ENCODE measurements around the gene SPA17. TPM values are rescaled to one million over a fixed set of nuclear protein-coding genes. Genes with fewer than 3 reads are reported as not detected.

SPA17 gene
- total RNA-seq, 1 donor from 2014 or later, result 2.1 TPM

DNA sequence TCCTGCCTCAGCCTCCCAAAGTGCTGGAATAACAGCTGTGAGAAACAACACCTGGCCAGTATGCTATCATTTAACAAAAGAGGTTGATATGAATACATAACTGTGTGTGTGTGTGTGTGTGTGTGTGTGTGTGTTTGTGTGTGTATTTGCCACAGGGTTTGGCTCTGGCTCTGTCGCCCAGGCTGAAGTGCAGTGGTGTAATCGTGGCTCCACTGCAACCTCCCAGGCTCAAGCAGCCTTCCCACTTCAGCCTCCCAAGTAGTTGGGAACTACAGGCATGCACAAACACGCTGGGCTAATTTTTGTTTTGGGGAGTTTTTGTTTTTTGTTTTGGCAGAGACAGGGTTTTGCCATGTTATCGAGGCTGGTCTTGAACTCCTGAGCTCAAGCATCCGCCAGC is 4.7 kb downstream of the SPA17 start:
- H3K9me3 ChIP-seq (ENCODE audit: control insufficient read depth in 3 of 3, low read length in 3 of 3), result no peaks in the 10 kb centered on the region

DNA sequence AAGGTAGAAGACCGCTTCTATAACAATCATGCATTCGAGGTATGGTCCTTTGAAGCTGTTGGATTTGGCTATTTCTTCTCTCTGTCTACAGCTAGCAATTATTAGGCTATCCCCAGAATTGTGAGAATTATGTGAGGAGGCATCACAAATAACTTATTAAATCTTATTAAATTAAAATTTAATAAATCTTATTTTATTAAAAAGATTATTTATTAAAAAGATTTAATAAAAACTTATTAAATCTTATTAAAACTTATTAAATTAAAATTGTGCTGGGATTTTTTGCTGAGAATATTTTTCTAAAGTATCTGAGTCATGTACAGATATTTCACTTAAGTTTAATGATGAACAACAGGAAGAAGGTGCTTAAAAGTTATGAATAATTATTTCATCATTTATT is 7.7 kb downstream of the SPA17 start:
- no peak overlapping the region for H3K9ac ChIP-seq (ENCODE audit: low read depth in 1 of 3, low read length in 3 of 3)
- no peak overlapping the region for H3K27ac ChIP-seq (ENCODE audit: low read depth, low read length)
- no peaks in the 10 kb centered on the region for H3K4me1 ChIP-seq (ENCODE audit: control insufficient read depth in 3 of 3, insufficient read depth in 3 of 3, low read length in 3 of 3)
- no peaks in the 10 kb centered on the region for H3K27me3 ChIP-seq (ENCODE audit: control insufficient read depth in 3 of 3, insufficient read depth in 3 of 3, low read length in 3 of 3)
- no peaks in the 10 kb centered on the region for H3K9me3 ChIP-seq (ENCODE audit: control insufficient read depth in 3 of 3, low read length in 3 of 3)
- no peaks in the 10 kb centered on the region for H3K36me3 ChIP-seq (ENCODE audit: control insufficient read depth in 3 of 3, insufficient read depth in 3 of 3, low read length in 3 of 3)
- H3K4me3 ChIP-seq (ENCODE audit: low read length in 3 of 3), result no peak overlapping the region

More for the DNA sequence above, 4.7 kb downstream of the SPA17 start:
- H3K27me3 ChIP-seq (ENCODE audit: control insufficient read depth in 3 of 3, insufficient read depth in 3 of 3, low read length in 3 of 3), result no peaks in the 10 kb centered on the region
- H3K9ac ChIP-seq (ENCODE audit: low read depth in 1 of 3, low read length in 3 of 3), result no peak overlapping the region
- peaks cover 5 to 7% (median 5%) of the 10 kb centered on the region in 3 donors for H3K4me1 ChIP-seq (ENCODE audit: control insufficient read depth in 3 of 3, insufficient read depth in 3 of 3, low read length in 3 of 3)
- H3K27ac ChIP-seq (ENCODE audit: low read depth, low read length), result no peak overlapping the region
- no peaks in the 10 kb centered on the region for H3K36me3 ChIP-seq (ENCODE audit: control insufficient read depth in 3 of 3, insufficient read depth in 3 of 3, low read length in 3 of 3)
- H3K4me3 ChIP-seq (ENCODE audit: low read length in 3 of 3), result no peak overlapping the region

DNA sequence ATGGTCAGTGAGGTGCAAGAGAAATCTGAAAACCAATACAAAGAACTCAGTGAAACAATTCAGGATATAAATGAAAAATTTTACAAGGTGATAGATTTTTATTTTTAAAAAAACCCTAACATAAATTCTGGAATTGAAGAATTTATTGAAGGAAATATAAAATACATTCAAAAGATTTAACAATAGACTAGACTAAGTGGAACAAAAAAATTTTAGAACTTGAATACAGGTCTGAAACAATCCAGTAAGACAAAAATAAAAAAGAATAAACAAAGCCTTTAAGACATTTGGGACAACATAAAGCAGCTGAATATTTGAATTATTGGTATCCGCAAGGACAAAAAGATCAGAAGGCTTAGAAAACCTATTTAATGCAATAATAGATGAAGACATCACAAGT is 8.7 kb downstream of the SPA17 start:
- no peak overlapping the region for H3K9ac ChIP-seq (ENCODE audit: low read depth in 1 of 3, low read length in 3 of 3)
- H3K9me3 ChIP-seq (ENCODE audit: control insufficient read depth in 3 of 3, low read length in 3 of 3), result no peaks in the 10 kb centered on the region
- H3K27me3 ChIP-seq (ENCODE audit: control insufficient read depth in 3 of 3, insufficient read depth in 3 of 3, low read length in 3 of 3), result no peaks in the 10 kb centered on the region
- no peak overlapping the region for H3K4me3 ChIP-seq (ENCODE audit: low read length in 3 of 3)
- H3K27ac ChIP-seq (ENCODE audit: low read depth, low read length), result no peak overlapping the region
- H3K36me3 ChIP-seq (ENCODE audit: control insufficient read depth in 3 of 3, insufficient read depth in 3 of 3, low read length in 3 of 3), result no peaks in the 10 kb centered on the region
- H3K4me1 ChIP-seq (ENCODE audit: control insufficient read depth in 3 of 3, insufficient read depth in 3 of 3, low read length in 3 of 3), result no peaks in the 10 kb centered on the region

DNA sequence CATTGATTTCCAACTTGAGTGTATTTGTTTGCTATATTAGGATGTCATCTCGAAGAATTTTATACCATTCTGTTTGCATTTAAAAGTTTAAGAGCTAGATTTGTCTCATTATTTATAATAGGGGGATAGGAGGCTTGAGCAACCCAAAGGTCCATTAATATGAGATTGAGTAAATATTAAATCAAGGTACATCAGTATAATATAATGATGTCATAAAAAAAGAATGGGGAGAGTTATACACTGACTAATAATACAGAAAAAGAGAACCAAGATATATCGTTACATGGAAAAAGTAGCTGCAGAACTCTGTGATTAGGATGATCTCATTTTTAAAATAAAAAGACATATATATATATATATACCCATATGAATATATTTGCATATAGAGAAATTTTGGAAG is 19.4 kb downstream of the SPA17 start:
- no peak overlapping the region for H3K9ac ChIP-seq (ENCODE audit: low read depth in 1 of 3, low read length in 3 of 3)
- H3K36me3 ChIP-seq (ENCODE audit: control insufficient read depth in 3 of 3, insufficient read depth in 3 of 3, low read length in 3 of 3), result no peaks in the 10 kb centered on the region
- H3K4me3 ChIP-seq (ENCODE audit: low read length in 3 of 3), result no peak overlapping the region
- no peaks in the 10 kb centered on the region for H3K27me3 ChIP-seq (ENCODE audit: control insufficient read depth in 3 of 3, insufficient read depth in 3 of 3, low read length in 3 of 3)
- H3K27ac ChIP-seq (ENCODE audit: low read depth, low read length), result no peak overlapping the region
- H3K9me3 ChIP-seq (ENCODE audit: control insufficient read depth in 3 of 3, low read length in 3 of 3), result no peaks in the 10 kb centered on the region
- H3K4me1 ChIP-seq (ENCODE audit: control insufficient read depth in 3 of 3, insufficient read depth in 3 of 3, low read length in 3 of 3), result no peaks in the 10 kb centered on the region

DNA sequence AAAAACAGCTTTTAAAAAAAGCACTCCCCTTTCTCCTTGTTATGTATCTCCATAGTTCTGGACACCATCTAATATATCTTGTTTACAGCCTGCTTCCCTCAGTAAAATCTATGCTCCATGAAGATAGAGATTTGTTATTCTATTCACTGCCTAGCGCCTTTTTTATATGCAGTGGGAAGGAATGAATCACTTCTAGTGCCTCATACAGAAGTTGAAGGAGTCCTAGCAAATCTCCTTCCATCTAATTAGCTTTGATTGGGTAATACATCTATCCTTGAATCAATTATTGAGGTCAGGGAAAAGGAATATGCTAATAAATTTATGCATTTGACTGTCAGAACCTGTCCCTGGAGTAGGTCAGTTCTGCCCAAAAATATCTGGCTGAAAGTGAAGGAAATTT is 25.8 kb downstream of the SPA17 start:
- Histone ChIP-seq H3K4me3 (ENCODE audit: low read length in 3 of 3) (no peak overlapping the region), H3K9me3 (ENCODE audit: control insufficient read depth in 3 of 3, low read length in 3 of 3) (peaks cover 0 to 2% (median 0%) of the 10 kb centered on the region in 3 donors), H3K4me1 (ENCODE audit: control insufficient read depth in 3 of 3, insufficient read depth in 3 of 3, low read length in 3 of 3) (no peaks in the 10 kb centered on the region), H3K9ac (ENCODE audit: low read depth in 1 of 3, low read length in 3 of 3) (no peak overlapping the region), H3K27ac (ENCODE audit: low read depth, low read length) (no peak overlapping the region), H3K36me3 (ENCODE audit: control insufficient read depth in 3 of 3, insufficient read depth in 3 of 3, low read length in 3 of 3) (no peaks in the 10 kb centered on the region), H3K27me3 (ENCODE audit: control insufficient read depth in 3 of 3, insufficient read depth in 3 of 3, low read length in 3 of 3) (peaks cover 3 to 4% (median 3%) of the 10 kb centered on the region in 3 donors)

DNA sequence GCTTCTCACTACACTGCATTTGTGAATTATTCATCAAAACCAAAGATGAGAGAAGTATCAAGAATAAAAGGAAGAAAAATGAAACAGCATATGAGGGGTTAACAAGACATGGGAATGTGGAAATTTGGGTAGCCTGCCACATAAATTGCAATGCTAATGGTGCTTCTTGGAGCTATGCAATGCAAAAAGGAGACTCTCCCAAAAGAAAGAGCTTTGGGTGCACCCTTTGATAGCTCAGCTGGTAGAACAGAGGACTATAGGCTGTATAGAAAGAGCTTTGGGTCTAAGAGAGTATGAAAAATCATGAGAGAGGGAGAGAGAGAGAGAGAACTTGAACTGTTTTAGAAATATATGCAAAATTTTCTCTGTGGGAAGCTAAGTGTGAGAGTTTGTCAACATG is 26.3 kb downstream of the SPA17 start:
- peaks cover 0 to 2% (median 0%) of the 10 kb centered on the region in 3 donors for H3K9me3 ChIP-seq (ENCODE audit: control insufficient read depth in 3 of 3, low read length in 3 of 3)
- H3K27ac ChIP-seq (ENCODE audit: low read depth, low read length), result no peak overlapping the region
- no peaks in the 10 kb centered on the region for H3K4me1 ChIP-seq (ENCODE audit: control insufficient read depth in 3 of 3, insufficient read depth in 3 of 3, low read length in 3 of 3)
- H3K4me3 ChIP-seq (ENCODE audit: low read length in 3 of 3), result no peak overlapping the region
- no peak overlapping the region for H3K9ac ChIP-seq (ENCODE audit: low read depth in 1 of 3, low read length in 3 of 3)
- peaks cover 3 to 4% (median 3%) of the 10 kb centered on the region in 3 donors for H3K27me3 ChIP-seq (ENCODE audit: control insufficient read depth in 3 of 3, insufficient read depth in 3 of 3, low read length in 3 of 3)
- no peaks in the 10 kb centered on the region for H3K36me3 ChIP-seq (ENCODE audit: control insufficient read depth in 3 of 3, insufficient read depth in 3 of 3, low read length in 3 of 3)

DNA sequence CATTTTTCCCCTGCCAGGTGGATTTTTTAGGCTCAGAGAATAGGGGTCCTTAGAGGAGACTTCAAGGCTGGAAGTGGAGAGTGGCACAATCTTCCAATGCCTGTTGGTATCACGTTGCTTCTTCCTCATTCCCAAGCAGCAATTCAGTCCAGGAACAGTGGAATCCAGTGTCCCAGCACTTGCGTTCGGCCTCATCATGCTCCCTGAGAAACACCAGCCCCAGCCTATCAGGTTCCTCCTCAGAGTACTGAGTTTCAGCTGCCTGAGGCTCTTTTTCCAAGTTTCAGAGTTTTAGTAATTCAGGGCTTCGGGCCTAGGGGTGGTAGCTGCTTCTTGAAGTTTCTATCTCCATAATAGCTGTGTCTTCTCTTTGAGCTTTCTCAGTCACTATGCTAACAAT is 34.1 kb downstream of the SPA17 start:
- Histone ChIP-seq H3K27ac (ENCODE audit: low read depth, low read length) (no peak overlapping the region), H3K4me3 (ENCODE audit: low read length in 3 of 3) (no peak overlapping the region), H3K36me3 (ENCODE audit: control insufficient read depth in 3 of 3, insufficient read depth in 3 of 3, low read length in 3 of 3) (no peaks in the 10 kb centered on the region), H3K27me3 (ENCODE audit: control insufficient read depth in 3 of 3, insufficient read depth in 3 of 3, low read length in 3 of 3) (peaks cover 3 to 4% (median 3%) of the 10 kb centered on the region in 3 donors), H3K9me3 (ENCODE audit: control insufficient read depth in 3 of 3, low read length in 3 of 3) (peaks cover 0 to 5% (median 2%) of the 10 kb centered on the region in 3 donors), H3K4me1 (ENCODE audit: control insufficient read depth in 3 of 3, insufficient read depth in 3 of 3, low read length in 3 of 3) (no peaks in the 10 kb centered on the region), H3K9ac (ENCODE audit: low read depth in 1 of 3, low read length in 3 of 3) (no peak overlapping the region)

DNA sequence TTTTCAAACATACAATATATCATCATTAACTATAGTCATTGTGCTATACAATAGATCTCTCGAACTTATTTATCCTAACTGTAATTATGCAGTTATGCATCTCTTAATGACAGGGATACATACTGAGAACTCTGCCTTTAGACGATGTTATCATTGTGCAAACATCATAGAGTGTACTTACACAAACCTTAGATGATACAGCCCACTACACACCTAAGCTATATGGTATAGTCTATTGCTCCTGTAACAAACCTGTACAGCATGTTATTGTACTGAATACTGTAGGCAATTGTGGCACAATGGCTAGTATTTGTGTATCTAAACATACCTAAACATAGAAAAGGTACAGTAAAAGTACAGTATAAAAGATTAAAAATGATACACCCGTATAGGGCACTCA is 38.7 kb downstream of the SPA17 start:
- no peak overlapping the region for H3K4me3 ChIP-seq (ENCODE audit: low read length in 3 of 3)
- no peak overlapping the region for H3K27ac ChIP-seq (ENCODE audit: low read depth, low read length)
- H3K9me3 ChIP-seq (ENCODE audit: control insufficient read depth in 3 of 3, low read length in 3 of 3), result peaks cover 0 to 5% (median 2%) of the 10 kb centered on the region in 3 donors
- no peaks in the 10 kb centered on the region for H3K36me3 ChIP-seq (ENCODE audit: control insufficient read depth in 3 of 3, insufficient read depth in 3 of 3, low read length in 3 of 3)
- no peaks in the 10 kb centered on the region for H3K4me1 ChIP-seq (ENCODE audit: control insufficient read depth in 3 of 3, insufficient read depth in 3 of 3, low read length in 3 of 3)
- peaks cover 0 to 9% (median 1%) of the 10 kb centered on the region in 3 donors for H3K27me3 ChIP-seq (ENCODE audit: control insufficient read depth in 3 of 3, insufficient read depth in 3 of 3, low read length in 3 of 3)
- H3K9ac ChIP-seq (ENCODE audit: low read depth in 1 of 3, low read length in 3 of 3), result no peak overlapping the region

DNA sequence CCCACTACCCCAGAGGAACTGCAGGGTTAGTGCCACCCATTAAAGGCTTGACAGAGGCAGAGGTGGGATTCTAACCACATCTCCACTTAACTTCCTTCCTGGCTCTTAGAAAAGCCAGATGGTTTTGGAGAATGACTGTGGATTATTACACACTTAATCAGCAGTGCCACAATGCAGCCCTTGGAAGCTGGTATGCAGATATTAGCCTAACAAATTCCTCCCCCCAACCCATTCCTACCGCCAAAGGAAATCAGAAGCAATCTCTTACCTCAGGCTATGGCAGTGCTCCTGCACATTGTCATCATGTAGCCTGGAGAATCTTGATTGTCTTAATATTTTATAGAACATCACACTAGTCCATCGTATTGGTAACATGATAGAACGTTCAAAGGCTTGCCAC is 42.9 kb downstream of the SPA17 start:
- H3K4me3 ChIP-seq (ENCODE audit: low read length in 3 of 3), result no peak overlapping the region
- H3K27ac ChIP-seq (ENCODE audit: low read depth, low read length), result no peak overlapping the region
- H3K27me3 ChIP-seq (ENCODE audit: control insufficient read depth in 3 of 3, insufficient read depth in 3 of 3, low read length in 3 of 3), result peaks cover 27 to 44% (median 35%) of the 10 kb centered on the region in 3 donors
- H3K9me3 ChIP-seq (ENCODE audit: control insufficient read depth in 3 of 3, low read length in 3 of 3), result no peaks in the 10 kb centered on the region
- H3K9ac ChIP-seq (ENCODE audit: low read depth in 1 of 3, low read length in 3 of 3), result no peak overlapping the region
- H3K4me1 ChIP-seq (ENCODE audit: control insufficient read depth in 3 of 3, insufficient read depth in 3 of 3, low read length in 3 of 3), result peaks cover 5 to 12% (median 9%) of the 10 kb centered on the region in 3 donors
- H3K36me3 ChIP-seq (ENCODE audit: control insufficient read depth in 3 of 3, insufficient read depth in 3 of 3, low read length in 3 of 3), result no peaks in the 10 kb centered on the region

DNA sequence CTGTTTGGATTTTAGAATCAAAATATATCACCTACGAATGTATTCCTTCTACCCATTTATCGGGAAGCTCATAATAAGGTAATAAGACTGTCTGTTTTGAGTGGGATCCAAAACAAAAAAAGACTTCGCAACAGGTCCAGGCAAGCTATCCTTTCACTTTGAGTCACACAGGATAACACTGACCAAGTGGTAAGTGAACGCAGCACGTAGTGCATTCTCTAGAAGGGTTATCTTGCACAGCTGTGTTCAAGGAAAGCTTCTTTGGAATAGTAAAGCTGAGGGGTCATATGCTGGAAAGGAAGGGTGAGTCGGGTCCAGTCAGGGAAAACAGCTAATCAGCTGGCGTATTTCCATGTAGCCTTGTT is 43.7 kb downstream of the SPA17 start:
- Histone ChIP-seq H3K27ac (ENCODE audit: low read depth, low read length) (peak overlapping the region; percentile 32), H3K9me3 (ENCODE audit: control insufficient read depth in 3 of 3, low read length in 3 of 3) (no peaks in the 10 kb centered on the region), H3K4me1 (ENCODE audit: control insufficient read depth in 3 of 3, insufficient read depth in 3 of 3, low read length in 3 of 3) (peaks cover 5 to 14% (median 9%) of the 10 kb centered on the region in 3 donors), H3K36me3 (ENCODE audit: control insufficient read depth in 3 of 3, insufficient read depth in 3 of 3, low read length in 3 of 3) (no peaks in the 10 kb centered on the region), H3K4me3 (ENCODE audit: low read length in 3 of 3) (peak overlapping the region in 2 of 3 donors; percentile 63 to 71), H3K9ac (ENCODE audit: low read depth in 1 of 3, low read length in 3 of 3) (no peak overlapping the region), H3K27me3 (ENCODE audit: control insufficient read depth in 3 of 3, insufficient read depth in 3 of 3, low read length in 3 of 3) (peaks cover 28 to 51% (median 41%) of the 10 kb centered on the region in 3 donors)
